CD1c-positive myeloid dendritic cell (primary cell): ENCODE measurements around the gene MANSC1.

ENCODE experiments used
- DNase-seq: peaks from one replicate; pipeline ENCODE4 v3.0.0-alpha.2; 2016; ENCODE audit errors: extremely low spot score

The MANSC1 gene

DNA sequence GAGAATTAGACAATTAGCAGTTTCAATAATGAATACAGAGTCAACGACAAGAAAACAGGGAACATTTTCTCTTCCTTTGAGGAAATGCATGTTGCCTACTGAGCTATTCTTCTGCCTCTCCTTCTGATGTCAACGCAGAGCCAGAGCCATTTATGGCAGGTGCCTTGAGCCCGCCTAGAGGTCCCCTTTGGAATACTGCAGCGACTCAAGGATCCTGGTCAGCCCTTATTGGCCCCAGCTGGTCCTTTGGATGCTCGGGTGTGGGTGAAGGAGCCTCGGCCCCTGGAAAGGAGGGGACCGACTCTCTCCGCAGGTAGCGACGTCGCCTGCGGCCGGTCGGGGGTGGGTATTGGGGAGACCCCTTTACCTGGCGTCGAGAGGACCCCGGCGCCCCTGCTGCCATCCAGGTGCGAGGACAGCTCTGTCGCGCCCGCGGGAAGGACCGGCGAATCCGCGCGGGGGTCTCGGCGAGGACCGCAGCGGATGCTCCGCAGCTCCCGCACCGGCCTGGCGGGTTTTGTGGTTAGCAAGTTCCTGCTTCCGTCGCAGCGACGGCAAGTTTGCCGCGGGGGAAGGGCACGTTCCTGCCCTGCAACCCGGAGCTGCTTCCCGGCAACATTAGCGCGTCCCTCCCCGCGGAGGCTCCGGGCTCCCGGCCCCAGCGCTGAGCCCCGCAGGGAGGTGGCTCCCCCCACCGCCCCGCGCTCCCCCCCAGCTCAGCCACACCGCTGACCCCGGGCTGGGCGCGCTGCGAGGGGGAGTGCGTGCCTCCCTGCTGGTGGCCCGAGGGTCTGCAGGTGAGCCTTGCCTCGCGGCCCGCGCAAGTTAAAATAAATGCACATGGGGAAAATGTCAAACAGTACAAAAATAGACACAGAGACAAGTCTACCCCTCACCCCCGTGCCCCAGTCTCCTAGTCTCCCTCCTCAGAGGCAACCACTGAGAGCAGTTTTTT is at the start of gene MANSC1:
Gene MANSC1, minus strand, starts transcription at position 532 of the 955 bp plus-strand sequence. CDS start 6,928 bp downstream, outside the sequence.
- peak; percentile 46 for DNase-seq

GRCh38 chr12:12399161-12399560 is 49.1 kb upstream of the MANSC1 start:
- DNase-seq: no peak

GRCh38 chr12:12398026-12398859 is 48.2 kb upstream of the MANSC1 start:
- no peak for DNase-seq

- no peak for DNase-seq
These were observed 47.1 kb upstream of the MANSC1 start for GRCh38 chr12:12397184-12397583.

DNA sequence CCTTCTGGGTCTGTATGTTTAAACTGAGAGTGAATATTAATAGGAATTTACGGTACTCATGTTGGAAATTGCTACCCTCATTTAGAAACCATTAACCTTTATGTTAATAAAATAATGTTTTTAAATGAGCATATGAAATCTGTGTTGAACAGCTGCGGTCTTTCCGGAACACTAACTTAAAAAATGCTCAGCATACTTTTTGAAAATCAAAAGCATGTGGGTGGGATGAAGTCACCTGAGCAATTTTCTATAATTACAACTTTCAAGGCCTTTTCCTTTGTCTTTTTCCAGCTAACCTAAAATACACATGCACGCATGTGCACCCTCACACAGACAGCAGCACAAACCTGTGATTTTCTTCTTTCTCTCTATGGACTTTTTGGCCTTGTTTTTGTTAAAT is 46.7 kb upstream of the MANSC1 start:
- DNase-seq: no peak

GRCh38 chr12:12393171-12393570 is 43.1 kb upstream of the MANSC1 start:
- no peak for DNase-seq

GRCh38 chr12:12392413-12392812 is 42.4 kb upstream of the MANSC1 start:
- no peak for DNase-seq

GRCh38 chr12:12387501-12387900 is 37.5 kb upstream of the MANSC1 start:
- no peak for DNase-seq

GRCh38 chr12:12384571-12385340 is 34.7 kb upstream of the MANSC1 start:
- no peak for DNase-seq

DNA sequence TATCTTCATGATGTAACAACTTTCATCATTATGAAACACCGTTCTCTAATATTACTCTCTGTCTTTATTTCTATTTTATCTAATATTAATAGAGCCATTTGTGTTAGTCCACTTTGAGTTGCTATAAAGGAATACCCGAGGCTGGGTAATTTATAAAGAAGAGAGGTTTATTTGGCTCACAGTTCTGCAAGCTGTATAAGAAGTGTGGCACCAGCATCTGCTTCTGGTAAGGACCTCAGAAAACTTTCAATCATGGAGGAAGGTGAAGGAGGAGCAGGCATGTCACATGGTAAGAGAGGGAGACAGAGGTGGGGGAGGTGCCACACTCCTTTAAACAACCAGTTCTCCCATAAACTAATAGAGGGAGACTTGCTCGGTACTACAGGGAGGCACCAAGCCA is 31.9 kb upstream of the MANSC1 start:
- DNase-seq: no peak

DNA sequence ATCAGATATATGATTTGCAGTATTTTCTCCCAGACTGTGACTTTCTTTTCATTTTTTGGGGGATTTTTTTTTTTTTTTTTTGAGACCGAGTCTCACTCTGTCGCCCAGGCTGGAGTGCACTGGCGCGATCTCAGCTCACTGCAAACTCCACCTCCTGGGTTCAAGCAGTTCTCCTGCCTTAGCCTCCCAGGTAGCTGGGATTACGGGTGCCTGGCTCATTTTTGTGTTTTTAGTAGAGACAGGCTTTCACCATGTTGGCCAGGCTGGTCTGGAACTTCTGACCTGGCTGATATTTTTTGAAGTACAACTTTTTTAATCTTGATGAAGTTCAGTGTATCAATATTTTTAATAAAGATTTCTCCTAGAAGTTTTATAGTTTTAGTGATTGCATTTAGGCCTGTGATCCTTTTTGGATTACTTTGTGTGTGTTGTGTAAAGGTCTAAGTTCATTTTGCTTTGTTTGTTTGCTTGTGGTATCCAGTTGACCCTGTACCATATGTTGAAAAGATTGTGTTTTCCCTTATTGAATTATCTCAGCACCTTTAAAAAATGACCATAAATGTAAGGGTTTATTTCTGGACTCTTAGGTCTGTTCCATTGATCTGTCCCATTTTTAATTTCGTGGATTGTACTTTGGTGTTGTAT is 31.0 kb upstream of the MANSC1 start:
- DNase-seq: no peak

DNA sequence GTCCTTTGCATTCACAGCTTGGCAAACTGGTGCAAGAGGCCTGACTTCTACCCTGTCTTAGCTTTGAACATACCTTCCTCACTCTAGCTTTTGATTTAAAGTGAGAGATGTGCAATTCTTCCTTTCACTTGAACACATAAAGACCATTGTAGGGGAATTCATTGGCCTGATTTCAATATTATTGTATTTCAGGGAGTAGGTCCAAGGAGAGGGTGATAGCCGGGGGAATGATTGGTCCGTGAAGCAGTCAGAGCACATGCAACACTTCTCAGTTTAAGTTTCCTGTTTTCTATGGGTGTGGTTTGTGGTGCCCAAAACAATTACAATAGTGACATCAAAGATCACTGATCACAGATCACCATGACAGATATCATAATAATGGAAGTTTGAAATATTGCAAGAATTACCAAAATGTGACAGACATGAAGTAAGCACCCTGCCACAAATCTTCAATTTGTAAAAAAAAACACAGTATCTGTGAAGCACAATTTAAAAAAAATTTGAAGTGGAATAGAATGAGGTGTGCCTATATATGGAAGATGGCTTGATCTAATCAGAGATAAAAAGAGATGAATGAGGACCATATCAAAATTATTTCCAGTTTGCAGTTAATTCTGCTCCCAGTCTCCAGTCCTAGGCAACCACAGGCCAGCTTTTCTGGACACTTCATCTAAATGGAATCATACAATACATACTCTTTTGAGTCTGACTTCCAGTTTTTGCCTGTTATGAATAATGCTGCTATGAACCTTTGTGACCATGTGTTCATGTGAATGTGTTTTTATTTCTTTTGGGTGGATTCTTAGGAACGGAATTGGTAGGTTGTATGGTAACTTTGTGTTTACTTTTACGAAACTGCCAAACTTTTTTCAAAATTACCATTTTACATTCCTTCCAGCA is 30.0 kb upstream of the MANSC1 start:
- DNase-seq: peak; percentile 71

DNA sequence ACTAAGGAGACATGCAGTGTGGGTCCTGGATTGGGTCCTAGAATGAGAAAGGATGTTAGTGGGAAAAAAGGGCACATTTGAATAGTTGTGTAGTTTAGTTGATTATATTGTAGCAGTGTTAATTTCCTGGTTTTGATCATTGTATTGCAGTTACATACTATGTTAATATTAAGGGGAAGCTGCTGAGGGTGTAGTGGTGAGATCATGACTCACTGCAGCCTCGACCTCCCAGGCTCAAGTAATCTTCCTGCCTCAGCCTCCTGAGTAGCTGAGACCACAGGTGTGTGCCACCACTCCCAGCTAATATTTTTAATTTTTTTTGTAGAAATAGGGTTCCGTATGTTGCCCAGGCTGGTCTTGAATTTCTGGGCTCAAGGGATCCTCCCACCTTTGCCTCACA is 28.6 kb upstream of the MANSC1 start:
- peak; percentile 30 for DNase-seq

DNA sequence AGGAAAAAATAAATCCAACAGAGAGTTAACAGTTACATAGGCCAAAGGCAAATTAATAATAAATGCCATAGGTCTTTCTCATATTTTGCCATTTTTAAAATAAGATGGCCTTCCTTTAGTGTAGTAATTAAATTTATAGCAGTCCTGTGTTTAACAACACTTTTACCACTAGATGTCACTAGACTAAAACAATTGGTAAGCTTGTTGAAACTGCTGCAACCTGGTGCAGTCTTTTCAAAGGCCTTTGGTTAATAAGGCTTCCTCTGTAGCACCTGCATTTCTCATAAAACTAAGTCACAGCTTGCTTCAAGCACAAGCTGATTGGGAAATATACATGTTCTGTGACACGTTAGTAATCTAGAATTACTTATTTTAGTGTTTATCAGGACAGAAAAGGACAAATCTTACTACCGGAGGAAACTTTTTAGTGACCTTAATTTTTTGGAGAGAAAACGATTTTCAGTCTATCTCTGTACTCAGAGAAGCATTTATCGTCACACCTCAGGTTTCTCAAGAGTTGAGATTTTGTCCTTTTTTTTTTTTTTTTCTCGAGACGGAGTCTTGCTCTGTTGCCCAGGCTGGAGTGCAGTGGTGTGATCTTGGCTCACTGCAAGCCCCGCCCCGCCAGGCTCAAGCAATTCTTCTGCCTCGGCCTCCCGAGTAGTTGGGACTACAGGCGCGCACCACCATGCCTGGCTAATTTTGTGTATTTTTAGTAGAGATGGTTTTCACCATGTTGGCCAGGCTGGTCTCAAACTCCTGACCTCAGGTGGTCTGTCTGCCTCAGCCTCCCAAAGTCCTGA is 26.8 kb upstream of the MANSC1 start:
- peak; percentile 88 for DNase-seq

DNA sequence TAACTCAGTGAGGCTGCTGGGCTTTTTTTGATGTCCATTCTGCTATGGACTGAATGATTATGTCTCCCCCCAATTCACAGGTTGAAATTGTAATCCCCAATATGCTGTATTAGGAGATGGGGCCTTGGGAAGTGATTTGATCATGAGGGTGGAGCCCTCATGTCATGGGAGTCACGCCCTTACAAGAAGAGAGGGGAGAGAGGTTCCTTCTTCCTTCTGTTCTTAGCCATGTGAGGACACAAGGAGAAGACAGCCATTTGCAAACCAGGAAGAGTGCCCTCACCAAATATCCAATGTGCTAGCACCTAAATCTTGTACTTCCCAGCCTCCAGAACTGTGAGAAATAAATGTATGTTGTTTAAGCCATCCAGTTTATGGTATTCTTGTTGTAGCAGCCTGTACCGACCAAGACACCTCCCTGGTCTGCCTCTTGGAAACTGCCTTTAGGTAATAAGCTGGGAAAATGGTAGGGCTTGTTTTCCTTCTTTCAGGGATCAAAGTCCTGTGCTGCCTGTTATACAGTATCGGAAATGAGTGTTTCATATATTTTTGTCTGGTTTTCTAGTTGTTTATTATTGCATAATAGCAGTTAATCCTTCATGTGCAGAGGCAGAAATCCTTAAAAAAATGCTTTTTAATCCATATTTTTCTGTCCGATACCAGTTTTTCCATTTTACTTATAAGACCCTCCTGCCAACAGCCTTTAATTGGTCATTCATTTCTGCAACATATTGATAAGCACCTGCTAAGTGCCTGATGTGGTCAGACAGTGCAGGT is 23.1 kb upstream of the MANSC1 start:
- no peak for DNase-seq

GRCh38 chr12:12367482-12367998 is 17.5 kb upstream of the MANSC1 start:
- no peak for DNase-seq

DNA sequence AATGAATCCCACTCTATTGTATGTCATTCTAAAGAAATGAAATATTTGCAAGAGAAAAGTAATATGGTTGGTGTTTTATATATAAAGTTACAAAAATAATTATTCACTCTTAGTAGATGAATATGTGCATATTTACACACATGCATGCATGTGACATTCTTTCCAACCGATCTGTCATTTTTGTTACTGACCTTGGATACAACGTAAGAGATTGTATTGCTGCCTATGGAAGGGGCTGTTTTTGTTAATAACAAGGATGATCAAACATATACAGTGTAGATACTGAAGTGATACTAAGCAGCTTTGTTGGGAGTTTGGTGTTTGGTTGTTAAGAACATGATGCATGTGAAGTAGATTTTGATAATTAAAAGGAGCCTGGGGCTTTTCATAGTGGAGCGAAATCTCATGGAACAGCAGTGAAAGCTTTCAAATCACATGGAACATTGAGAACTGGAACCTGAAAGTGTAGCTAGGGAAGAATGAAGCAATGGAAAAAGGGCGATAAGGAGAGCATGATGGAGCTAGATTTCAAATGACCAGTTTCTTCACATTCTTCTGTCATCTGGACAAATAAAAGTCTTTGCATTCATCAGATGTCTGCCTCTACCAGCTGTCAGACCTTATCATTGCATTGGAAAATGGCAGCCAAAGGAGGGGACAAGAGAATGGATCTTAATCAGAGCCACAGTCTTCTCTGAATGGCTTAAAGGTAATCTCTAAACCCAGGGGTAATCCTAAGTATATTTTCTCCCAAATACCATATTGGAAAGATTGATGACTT is 16.8 kb upstream of the MANSC1 start:
- no peak for DNase-seq
